Stimulated activated CD8-positive, alpha-beta memory T cell treated with anti-CD3 and anti-CD28 coated beads, Interleukin-15, amount 100 ng/mL, for 24 hours (primary cell): Measurements from ENCODE around the gene NOCT.
"Not testable (repeated sequence)": the region's sequence is repeated elsewhere in the genome, so short reads cannot be mapped to it uniquely, and the experiment has no call there.

ENCODE experiments used
- DNase-seq: peaks from one replicate; pipeline ENCODE4 v3.0.0-alpha.2; 2020; ENCODE audit warnings: low read depth

The NOCT gene

DNA sequence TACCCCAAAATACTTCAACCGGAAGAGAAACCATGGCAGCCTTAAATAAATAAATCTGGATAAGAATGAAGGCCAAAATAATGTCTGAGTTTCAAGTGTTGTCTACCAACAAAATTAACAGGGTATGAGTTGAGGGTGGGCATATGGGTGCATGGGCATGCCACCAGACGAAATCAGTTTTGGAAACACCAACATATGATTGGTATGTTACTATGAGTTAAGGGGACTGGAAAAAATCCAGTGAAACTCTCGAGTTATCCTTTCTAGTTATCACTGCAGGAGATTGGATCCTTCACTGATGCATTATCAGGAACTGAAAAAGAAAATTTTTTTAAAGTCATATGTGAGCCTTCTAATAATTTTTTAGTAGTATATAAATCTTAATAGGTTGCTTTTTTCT, 32.4 kb downstream of the NOCT start:
- no peak for DNase-seq

DNA sequence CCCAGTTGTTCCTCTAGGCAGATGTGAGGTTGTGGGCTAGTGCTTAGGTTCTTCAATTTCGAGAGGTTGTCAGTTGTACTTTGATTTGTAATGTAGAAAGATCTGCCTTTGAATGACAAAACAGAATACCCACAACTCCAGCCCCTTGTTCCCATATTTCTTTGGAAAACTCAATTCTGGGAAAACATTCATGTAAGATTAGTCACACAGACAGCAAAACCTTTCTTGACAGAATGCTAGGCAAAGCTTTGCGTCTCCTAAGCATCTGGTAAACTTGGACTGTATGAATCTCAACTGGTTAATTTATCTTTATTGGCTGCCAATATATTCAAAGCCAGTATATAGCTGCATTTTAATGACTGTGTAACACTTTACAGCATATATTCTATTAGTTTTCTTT, 34.9 kb downstream of the NOCT start:
- DNase-seq: no peak

- no peak for DNase-seq
Observed at GRCh38 chr4:139053909-139054308, 38.3 kb downstream of the NOCT start.

DNA sequence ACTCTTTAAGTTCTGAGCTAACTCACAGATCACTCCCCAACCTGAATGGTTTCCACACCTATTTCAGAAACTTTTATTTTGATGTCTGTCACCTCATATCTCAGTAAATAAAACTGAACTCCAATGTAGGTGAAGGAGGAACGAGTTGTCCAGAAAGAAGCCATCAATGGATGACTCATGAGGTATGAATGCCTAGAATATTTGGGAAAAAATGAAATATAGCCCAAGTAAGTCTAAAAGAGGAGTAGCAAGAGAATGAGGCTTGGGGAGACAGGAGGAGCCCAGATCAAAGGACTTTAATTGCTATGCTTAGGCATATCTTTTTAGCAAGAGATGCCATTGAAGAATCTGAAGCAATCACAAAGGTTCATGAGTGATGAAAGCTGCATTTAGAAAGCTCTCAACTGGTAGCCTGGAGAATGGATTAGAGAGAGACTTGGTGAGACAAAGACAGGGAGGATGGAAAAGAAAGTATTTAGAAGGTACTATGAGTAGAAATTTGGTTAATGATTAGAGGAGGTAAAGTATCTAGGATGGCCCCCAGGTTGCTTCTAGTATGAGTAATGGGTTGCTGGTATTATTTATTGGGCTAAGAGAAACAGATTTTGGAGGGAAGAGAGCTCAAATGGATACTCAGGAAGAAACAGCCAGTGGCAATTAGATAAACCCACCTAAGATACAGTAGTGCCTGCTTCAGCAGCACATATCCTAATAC, 39.4 kb downstream of the NOCT start:
- no peak for DNase-seq

GRCh38 chr4:139059026-139059425, 43.4 kb downstream of the NOCT start:
- DNase-seq: not testable (repeated sequence)

DNA sequence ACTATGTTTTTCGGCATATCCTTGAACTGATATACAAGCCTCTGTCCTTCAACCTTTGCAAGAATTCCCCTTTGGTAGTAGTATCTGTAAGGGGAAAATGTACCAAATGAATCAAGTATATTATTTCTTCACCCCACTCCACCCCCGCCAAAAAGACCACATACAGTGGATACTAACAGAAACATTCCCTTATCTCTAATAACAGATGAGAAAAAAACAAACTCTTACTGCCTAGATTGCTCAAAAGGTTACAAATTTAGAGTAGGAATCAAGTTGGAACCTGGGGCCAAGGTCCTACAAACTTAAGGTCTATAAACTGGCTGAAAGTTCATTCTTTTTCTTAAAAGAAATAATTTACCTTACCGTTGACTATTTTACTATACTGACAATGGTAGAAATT, 45.0 kb downstream of the NOCT start:
- DNase-seq: no peak

DNA sequence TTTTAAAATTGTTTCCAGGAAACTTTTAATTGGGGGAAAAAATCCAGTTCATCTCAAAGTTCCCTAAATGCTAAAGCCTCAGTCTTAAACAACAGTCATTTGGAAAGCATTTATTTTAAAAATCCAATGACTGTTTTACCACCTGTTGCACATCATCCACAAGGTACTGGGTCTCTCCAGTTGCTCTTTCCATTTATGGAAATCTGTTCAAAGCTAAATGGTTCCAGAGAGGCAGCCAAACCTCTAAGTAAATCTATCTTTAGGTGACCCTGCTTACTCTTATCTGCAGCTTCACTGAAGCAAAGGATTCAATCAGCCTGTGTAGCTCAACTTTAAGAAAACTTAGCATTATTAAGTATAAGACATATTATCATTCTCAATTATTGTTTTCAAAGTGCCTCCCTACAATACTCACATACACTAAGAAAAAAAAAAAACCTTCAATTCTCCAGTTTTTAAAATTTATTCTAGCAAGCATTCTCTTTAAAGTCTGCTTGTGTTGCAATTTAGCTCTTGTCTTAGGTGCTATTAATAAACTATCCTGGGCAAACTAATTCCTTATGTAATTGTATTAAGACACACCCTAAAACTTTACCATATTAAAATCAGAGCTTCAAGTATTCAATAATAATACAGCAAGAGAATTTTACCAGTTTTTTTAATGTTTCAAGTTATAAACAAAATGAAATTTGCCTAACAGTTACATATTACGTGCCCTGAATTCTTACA, 60.6 kb downstream of the NOCT start:
- no peak for DNase-seq

GRCh38 chr4:139077567-139078355, 62.2 kb downstream of the NOCT start:
- DNase-seq: no peak

GRCh38 chr4:139078926-139079325, 63.3 kb downstream of the NOCT start:
- no peak for DNase-seq

DNA sequence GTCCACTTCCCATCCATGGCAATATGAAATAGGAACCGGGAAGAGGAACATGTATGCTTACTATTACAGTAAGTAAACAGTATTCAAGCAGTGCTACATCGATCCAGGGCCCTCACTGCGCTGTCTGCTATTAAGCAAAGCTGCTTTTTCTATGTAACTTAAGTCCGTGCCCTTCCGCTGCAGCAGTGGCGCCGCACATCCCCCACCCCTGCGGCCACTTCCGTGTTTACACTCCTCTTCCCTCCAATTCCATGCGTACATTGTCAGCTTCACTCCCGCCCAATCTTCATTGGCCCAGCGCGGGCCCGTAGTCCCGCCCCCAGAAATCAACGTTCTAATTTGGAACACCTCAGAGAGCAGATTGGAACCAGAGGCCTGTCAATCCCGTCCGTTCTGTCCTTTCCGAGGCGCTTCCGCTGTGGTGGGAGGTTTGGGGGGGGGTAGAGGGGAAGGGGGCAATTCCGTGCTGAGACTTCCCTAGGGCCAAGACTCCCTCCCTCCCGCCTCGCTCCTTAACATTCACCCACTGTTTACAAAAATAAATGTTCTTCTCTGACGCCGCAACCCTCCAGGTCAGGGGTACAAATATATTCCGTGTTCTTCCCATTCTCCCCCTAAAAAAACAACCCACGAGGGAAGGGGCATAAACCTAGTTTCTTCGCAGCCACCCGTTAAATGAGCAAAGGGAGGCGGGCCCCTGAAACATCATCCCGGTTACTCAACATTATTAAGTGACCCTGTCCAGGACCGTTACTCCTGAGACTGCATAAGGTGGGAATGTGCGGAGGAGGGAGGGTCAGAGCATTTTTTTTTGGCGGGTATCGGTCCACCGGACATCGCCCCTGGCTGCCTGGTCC, 67.4 kb downstream of the NOCT start:
- DNase-seq: peak; percentile 71

GRCh38 chr4:139083607-139083955, 68.0 kb downstream of the NOCT start:
- peak; percentile 15 for DNase-seq

DNA sequence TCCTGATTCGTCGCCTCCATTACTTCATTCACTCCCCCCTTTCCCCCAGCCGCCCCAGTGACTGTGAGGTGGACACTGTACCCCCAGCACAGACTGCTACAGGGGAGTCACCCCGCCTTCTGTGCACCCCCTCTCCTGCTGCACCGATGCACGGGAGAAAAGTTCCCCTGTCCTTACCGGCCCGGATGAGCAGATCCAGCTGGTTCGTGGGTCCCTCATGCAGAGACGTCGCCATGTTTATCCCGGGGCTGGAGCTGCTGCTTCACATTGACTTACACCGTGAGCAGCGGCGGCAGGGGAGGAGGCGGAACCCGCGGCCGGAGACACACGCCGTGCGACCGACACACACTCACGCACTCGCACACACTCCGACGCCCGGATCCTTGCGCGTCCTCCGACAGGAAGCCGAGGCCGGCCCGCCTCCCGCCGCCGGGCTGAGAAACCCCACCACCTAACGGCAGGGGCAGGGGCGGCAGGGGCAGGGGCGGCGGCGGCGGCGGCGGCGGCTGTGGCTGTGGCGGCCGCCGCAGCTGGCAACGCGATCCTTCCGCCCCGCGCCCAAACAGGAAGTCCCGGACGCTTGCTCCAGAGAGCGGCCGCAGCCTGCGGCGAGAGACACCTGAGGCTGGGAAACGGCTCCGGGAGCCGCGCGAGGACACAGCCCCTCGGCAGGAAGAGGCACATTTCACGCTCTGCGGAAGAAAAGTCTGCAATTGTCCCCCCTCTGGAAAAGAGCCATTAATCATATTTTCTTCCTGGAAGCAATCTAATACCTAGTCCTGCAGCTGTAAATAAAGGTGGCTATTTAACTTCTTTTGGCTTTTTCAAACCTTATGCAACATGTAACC, 68.6 kb downstream of the NOCT start:
- peak; percentile 61 for DNase-seq

DNA sequence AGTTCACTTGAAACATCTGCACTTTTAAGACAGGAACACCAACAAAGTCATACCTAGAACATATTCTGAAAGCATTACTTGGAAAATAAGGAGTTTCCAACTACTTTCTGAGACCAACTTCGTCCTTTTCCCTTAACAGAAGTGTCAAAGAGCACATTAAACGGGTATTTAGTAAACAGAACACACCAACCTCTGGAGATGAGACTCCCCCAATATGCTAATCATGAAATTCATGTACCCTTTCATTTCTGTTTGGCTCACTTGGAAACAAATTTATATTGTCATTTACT, 69.2 kb downstream of the NOCT start:
- DNase-seq: no peak

DNA sequence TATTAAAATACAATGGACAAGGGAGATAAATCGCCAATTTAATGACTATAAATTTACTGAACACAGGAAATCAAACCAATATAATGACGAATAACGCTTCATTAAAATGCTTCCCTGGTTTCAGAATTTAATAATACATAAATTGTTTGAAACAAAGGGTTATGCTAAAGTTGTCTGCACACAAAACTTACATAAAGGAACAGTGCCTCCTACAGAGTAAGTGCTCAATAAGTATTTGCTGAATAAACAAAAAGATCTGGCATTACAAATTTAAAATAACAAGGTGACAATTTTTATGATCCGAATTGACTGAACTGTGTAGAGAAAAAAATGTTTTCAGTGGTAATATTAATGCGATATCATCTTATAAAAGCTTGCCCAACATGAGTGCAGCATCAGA, 69.6 kb downstream of the NOCT start:
- DNase-seq: no peak

GRCh38 chr4:139092271-139092670, 76.7 kb downstream of the NOCT start:
- no peak for DNase-seq
